RWPE2 (cell line): ENCODE data around the gene SOX6.

Experiments
- ATAC-seq: fragments of 200-7000 bp; cut with Tn5 transposase; 3 replicates; pipeline ENCODE4 v1.9.1; 2021; ENCODE audit warnings: low read depth
- DNase-seq: peaks from one replicate; pipeline ENCODE4 v3.0.0-alpha.2; 2020; ENCODE audit warnings: low spot score
- H3K27ac ChIP-seq: fragments of 450-650 bp; 2 replicates; pipeline ENCODE4 v1.5.1; 2017; ENCODE audit warnings: mild to moderate bottlenecking; ENCODE audit not compliant: poor library complexity, severe bottlenecking
- H3K27me3 ChIP-seq: fragments of 250-450 bp; sonication (Bioruptor Pico); 2 replicates; pipeline ENCODE4 v1.5.1; 2021; ENCODE audit warnings: mild to moderate bottlenecking, moderate library complexity; ENCODE audit not compliant: insufficient read depth, poor library complexity, severe bottlenecking
- H3K36me3 ChIP-seq: fragments of 250-450 bp; sonication (Bioruptor Pico); 2 replicates; pipeline ENCODE4 v1.5.1; 2020; ENCODE audit warnings: low read depth, mild to moderate bottlenecking, moderate library complexity
- H3K4me1 ChIP-seq: fragments of 250-450 bp; sonication (Bioruptor Pico); 2 replicates; pipeline ENCODE4 v1.5.1; 2021; ENCODE audit warnings: mild to moderate bottlenecking, moderate library complexity; ENCODE audit not compliant: insufficient read depth, poor library complexity, severe bottlenecking
- H3K4me3 ChIP-seq: fragments of 250-450 bp; sonication (Bioruptor Pico); 2 replicates; pipeline ENCODE4 v1.5.1; 2021; ENCODE audit warnings: mild to moderate bottlenecking, moderate library complexity; ENCODE audit not compliant: severe bottlenecking
- H3K9me3 ChIP-seq: fragments of 250-450 bp; sonication (Bioruptor Pico); 2 replicates; pipeline ENCODE4 v1.5.1; 2021; ENCODE audit warnings: mild to moderate bottlenecking, moderate library complexity; ENCODE audit not compliant: severe bottlenecking
- TF ChIP-seq, protein P1 (sequence below): fragments of 450-650 bp; IDR thresholded peaks from one replicate; pipeline ENCODE4 v1.5.1; 2017; ENCODE audit warnings: mild to moderate bottlenecking, moderate library complexity; ENCODE audit not compliant: poor library complexity, severe bottlenecking

The SOX6 gene

DNA sequence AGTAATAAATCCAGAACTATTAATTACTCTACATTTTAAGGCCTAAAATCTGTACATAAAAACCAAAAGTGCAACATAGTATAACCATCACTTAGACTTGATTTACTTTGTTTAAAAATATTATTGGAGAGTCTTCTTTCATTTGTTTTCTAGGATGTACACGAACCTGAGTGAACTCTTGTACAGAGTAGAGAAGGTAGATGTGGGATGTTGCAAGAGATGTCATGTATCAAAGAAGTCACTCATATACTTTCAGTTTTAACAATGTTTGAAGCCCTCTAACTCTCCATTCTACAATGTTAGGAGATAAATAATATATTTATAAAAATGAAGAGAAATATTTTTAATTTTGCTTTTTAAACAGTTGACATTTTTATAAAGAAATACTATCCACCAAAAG lies 38.6 kb downstream of the SOX6 start:
- Histone ChIP-seq H3K27me3 (no peaks in the 10 kb centered on the region), H3K4me1 (no peaks in the 10 kb centered on the region), H3K27ac (no peak overlapping the region), H3K9me3 (no peaks in the 10 kb centered on the region), H3K36me3 (no peaks in the 10 kb centered on the region), H3K4me3 (no peak overlapping the region)
- TF ChIP-seq, protein P1, sequence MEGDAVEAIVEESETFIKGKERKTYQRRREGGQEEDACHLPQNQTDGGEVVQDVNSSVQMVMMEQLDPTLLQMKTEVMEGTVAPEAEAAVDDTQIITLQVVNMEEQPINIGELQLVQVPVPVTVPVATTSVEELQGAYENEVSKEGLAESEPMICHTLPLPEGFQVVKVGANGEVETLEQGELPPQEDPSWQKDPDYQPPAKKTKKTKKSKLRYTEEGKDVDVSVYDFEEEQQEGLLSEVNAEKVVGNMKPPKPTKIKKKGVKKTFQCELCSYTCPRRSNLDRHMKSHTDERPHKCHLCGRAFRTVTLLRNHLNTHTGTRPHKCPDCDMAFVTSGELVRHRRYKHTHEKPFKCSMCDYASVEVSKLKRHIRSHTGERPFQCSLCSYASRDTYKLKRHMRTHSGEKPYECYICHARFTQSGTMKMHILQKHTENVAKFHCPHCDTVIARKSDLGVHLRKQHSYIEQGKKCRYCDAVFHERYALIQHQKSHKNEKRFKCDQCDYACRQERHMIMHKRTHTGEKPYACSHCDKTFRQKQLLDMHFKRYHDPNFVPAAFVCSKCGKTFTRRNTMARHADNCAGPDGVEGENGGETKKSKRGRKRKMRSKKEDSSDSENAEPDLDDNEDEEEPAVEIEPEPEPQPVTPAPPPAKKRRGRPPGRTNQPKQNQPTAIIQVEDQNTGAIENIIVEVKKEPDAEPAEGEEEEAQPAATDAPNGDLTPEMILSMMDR: no peak
- no peak for DNase-seq
- no peak for ATAC-seq

DNA sequence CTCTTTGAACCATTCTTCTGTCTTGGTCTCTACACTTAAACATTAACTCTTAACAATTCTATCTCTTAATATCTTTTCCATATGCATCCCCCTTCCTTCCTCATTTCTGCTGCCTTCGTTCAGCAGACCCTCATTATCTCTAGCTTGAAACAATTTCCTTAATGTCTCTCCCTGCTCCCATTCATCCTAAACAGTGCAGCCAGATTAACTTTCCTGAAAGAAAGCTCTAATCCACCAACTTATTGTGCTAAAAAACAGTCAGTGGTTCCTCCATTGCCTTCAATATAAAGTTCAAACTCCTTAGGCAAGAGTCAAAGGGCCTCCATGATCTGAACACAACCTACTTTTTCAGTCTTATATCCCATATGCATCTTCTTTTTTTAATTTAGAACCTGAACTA lies 42.5 kb downstream of the SOX6 start:
- no peak overlapping the region for H3K4me3 ChIP-seq
- H3K9me3 ChIP-seq: no peaks in the 10 kb centered on the region
- H3K4me1 ChIP-seq: no peaks in the 10 kb centered on the region
- DNase-seq (no peak), ATAC-seq (no peak)
- TF ChIP-seq, protein P1: no peak
- H3K27me3 ChIP-seq: no peaks in the 10 kb centered on the region
- H3K27ac ChIP-seq: no peak overlapping the region
- H3K36me3 ChIP-seq: no peaks in the 10 kb centered on the region

DNA sequence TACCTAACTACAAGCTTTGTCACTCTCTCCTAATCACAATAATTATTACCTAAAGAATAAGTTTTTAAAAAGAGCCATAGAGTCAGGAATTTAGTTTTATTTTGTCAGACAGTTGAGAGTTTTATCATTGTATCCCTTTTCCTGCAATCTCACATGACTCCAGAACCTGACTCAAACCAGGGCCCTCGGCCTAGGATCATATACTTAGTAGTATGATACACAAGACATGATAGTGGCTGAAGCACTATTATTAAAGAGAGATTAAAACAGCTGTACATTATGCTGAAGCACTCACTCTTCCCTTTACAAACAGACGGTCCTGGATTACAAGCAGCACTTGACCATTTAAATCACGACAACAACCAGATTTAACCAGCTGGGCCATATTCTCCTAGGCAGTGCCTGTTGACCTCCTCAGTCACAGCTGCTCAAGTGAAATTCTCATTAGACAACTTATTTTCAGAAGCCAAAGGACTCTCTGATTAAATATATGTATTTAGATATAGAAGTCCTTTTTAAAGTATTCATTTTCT lies 44.0 kb downstream of the SOX6 start:
- H3K4me3 ChIP-seq: no peak overlapping the region
- peaks cover 3% of the 10 kb centered on the region for H3K9me3 ChIP-seq
- H3K27me3 ChIP-seq: no peaks in the 10 kb centered on the region
- ATAC-seq (no peak), DNase-seq (no peak)
- TF ChIP-seq, protein P1: no peak
- H3K4me1 ChIP-seq: no peaks in the 10 kb centered on the region
- H3K27ac ChIP-seq: no peak overlapping the region
- H3K36me3 ChIP-seq: no peaks in the 10 kb centered on the region

DNA sequence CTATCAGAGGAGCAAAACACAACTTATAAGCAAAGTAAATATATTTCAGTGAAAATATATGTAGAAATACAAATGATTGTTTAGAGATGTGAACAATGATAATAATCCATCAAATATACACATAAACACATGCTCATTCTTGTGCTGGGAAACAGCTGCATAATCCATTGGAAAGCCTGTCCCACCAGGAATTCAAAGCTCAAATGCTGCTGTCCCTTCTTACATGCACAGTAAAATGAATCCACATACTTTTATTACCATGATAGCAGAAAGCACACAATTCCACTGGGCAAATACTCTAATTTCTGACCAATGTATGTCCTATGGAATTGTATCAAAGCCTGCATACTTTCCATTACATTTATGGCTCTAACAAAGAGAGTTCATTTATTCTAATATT lies 44.5 kb downstream of the SOX6 start:
- Histone ChIP-seq H3K36me3 (no peaks in the 10 kb centered on the region), H3K27ac (no peak overlapping the region), H3K4me1 (peaks cover under 1% of the 10 kb centered on the region), H3K4me3 (no peak overlapping the region), H3K9me3 (peaks cover 3% of the 10 kb centered on the region), H3K27me3 (no peaks in the 10 kb centered on the region)
- TF ChIP-seq, protein P1: no peak
- DNase-seq (no peak), ATAC-seq (no peak)

DNA sequence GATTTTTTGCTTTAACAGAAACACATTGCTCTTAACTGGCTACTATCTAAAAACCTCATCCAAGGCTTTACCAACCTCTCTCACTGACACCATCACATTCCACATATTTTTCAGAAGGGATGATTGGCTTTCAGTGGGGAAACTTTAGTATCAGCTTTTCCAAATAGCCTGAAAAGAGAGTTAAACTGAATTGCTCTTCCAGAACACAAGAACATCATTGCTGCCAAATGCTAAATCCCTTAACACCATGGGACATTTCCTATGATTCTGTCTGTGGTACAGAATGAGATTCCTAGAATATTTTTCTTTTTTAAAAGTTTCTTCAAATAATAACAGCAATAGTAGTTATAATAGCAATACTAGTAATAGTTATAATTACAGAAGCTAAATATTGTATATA lies 45.4 kb downstream of the SOX6 start:
- H3K27ac ChIP-seq: no peak overlapping the region
- ATAC-seq (no peak), DNase-seq (no peak)
- no peaks in the 10 kb centered on the region for H3K27me3 ChIP-seq
- peaks cover 8% of the 10 kb centered on the region for H3K4me1 ChIP-seq
- H3K9me3 ChIP-seq: peaks cover 3% of the 10 kb centered on the region
- TF ChIP-seq, protein P1: no peak
- no peak overlapping the region for H3K4me3 ChIP-seq
- H3K36me3 ChIP-seq: no peaks in the 10 kb centered on the region
